ENCODE results near the gene TBC1D1. TPM values are rescaled to one million over a fixed set of nuclear protein-coding genes. Genes with fewer than 3 reads are reported as not detected.

The TBC1D1 gene
- total RNA-seq, 4 donors from 2014 or later: 206 to 258 (median 221) TPM

DNA sequence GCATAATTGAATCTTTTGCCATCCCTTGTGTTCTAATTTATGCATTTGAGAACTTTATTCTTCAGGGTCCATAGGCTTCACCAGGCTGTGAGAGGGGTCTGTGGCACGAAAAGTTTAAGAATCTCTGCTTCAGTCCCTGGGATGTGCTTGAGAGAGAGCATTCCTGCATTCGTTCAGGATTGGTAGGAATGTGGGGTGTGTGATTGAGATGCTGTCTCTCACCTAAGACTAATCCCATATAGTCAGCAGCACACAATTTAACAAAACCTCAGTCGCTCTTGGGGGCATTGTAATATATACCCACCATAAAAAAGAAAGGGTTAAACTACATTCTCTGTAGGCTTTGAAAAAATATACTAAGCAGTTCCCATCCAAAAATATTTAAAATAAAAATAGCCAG is 111.0 kb downstream of the TBC1D1 start:
- peaks cover 43 to 90% (median 72%) of the 10 kb centered on the region in 4 donors for H3K4me1 ChIP-seq
- no peaks in the 10 kb centered on the region for H3K27me3 ChIP-seq
- H3K9me3 ChIP-seq: no peaks in the 10 kb centered on the region
- no peak for DNase-seq (ENCODE audit: extremely low spot score)
- TF ChIP-seq POLR2AphosphoS5 (IDR thresholded peaks at IDR 0.05) (no peak), POLR2A (IDR thresholded peaks at IDR 0.05; ENCODE audit: low read depth) (no peak), EP300 (IDR thresholded peaks at IDR 0.05) (no peak)
- TF ChIP-seq, protein P1, sequence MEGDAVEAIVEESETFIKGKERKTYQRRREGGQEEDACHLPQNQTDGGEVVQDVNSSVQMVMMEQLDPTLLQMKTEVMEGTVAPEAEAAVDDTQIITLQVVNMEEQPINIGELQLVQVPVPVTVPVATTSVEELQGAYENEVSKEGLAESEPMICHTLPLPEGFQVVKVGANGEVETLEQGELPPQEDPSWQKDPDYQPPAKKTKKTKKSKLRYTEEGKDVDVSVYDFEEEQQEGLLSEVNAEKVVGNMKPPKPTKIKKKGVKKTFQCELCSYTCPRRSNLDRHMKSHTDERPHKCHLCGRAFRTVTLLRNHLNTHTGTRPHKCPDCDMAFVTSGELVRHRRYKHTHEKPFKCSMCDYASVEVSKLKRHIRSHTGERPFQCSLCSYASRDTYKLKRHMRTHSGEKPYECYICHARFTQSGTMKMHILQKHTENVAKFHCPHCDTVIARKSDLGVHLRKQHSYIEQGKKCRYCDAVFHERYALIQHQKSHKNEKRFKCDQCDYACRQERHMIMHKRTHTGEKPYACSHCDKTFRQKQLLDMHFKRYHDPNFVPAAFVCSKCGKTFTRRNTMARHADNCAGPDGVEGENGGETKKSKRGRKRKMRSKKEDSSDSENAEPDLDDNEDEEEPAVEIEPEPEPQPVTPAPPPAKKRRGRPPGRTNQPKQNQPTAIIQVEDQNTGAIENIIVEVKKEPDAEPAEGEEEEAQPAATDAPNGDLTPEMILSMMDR (IDR thresholded peaks at IDR 0.05): no peak
- WGBS: 79% methylated on average over 3 of the region's 3 CpGs
- H3K4me3 ChIP-seq: no peak overlapping the region
- H3K27ac ChIP-seq (replicated peaks in 1 of 4): no peak overlapping the region
- no peaks in the 10 kb centered on the region for H3K36me3 ChIP-seq
- intact Hi-C loops (cut with DNase I): no loop called here

DNA sequence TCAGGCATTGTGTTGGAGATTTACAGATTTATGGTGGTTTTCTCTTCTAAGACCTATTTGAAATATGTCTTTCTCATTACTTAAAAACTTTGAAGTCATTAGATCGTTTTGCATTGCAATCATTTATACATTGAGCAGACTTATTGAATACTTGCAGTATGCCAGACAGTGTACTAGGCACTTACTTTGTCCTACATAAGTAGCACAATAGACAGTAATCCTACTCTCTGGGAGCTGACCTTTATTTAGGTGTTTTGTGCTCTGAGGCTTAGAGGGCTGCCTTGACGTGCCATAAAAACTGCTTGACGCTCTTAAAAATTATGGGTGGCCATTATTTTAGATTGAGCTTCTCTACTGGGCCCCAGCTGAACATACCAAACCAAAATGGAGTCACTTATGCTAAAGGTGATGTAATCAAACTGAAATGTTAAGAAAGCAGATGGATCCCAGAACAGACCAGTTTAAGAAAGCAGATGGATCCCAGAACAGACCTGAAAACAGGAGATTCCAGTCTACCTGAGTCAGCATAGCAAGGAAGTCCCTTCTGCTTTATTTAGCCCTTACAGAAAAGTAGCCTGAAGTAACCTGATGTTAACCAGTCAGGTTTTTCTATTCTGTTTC is 111.7 kb downstream of the TBC1D1 start:
- Histone ChIP-seq H3K36me3 (no peaks in the 10 kb centered on the region), H3K4me1 (peaks cover 43 to 90% (median 72%) of the 10 kb centered on the region in 4 donors), H3K4me3 (no peak overlapping the region), H3K9me3 (no peaks in the 10 kb centered on the region), H3K27ac (replicated peaks in 1 of 4) (peak overlapping the region in 1 of 4 donors; percentile 5), H3K27me3 (no peaks in the 10 kb centered on the region)
- no peak for TF ChIP-seq POLR2A (IDR thresholded peaks at IDR 0.05; ENCODE audit: low read depth)
- no peak for TF ChIP-seq POLR2AphosphoS5 (IDR thresholded peaks at IDR 0.05)
- TF ChIP-seq, protein P1 (IDR thresholded peaks at IDR 0.05): no peak
- no peak for TF ChIP-seq EP300 (IDR thresholded peaks at IDR 0.05)
- 89% methylated on average over 3 of the region's 3 CpGs for WGBS
- DNase-seq (ENCODE audit: extremely low spot score): no peak
- intact Hi-C loops (cut with DNase I): no loop called here

DNA sequence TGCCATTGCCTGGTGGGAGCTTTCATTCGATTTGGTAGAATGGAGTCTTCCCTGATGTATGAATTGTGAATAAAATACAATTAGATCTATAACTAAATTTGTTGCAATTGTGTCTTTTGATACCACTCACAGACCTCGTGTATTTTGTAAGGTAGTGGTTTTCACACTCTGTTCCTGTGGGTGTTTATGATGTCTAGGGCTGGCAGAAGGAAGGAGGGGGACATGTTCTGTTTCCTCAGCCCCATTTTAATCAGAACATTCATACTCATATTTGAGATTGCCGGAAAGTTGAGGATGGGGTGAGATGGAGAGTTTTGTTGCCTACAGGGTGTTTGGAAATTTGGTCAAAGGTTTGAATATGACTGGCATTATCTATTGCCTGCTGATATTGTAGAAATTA is 112.2 kb downstream of the TBC1D1 start:
- Histone ChIP-seq H3K36me3 (no peaks in the 10 kb centered on the region), H3K4me1 (peaks cover 43 to 90% (median 71%) of the 10 kb centered on the region in 4 donors), H3K9me3 (no peaks in the 10 kb centered on the region), H3K27ac (replicated peaks in 1 of 4) (no peak overlapping the region), H3K4me3 (no peak overlapping the region), H3K27me3 (no peaks in the 10 kb centered on the region)
- DNase-seq (ENCODE audit: extremely low spot score): no peak
- 81% methylated on average over 3 of the region's 3 CpGs for WGBS
- TF ChIP-seq POLR2A (IDR thresholded peaks at IDR 0.05; ENCODE audit: low read depth) (no peak), EP300 (IDR thresholded peaks at IDR 0.05) (no peak), POLR2AphosphoS5 (IDR thresholded peaks at IDR 0.05) (no peak)
- TF ChIP-seq, protein P1 (IDR thresholded peaks at IDR 0.05): no peak
- intact Hi-C loops (cut with DNase I): no loop called here

DNA sequence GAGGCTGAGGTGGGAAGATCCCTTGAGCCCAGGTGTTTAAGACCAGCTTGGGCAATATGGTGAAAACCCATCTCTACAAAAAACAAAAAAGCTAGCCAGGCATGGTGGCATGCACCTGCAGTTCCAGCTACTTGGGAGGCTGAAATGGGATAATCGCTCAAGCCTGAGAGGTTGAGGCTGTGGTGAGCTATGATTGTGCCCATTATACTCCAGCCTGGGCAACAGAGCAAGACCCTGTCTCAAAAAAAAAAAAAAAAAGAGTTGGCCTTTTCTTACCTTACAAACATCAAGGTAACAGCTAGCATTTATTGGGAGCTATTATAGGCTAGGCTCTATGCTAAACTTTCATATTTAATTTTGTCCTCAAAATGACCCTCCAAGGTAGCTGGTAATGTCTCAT is 112.7 kb downstream of the TBC1D1 start:
- H3K27me3 ChIP-seq: no peaks in the 10 kb centered on the region
- 100% methylated on average over 1 of the region's 1 CpG for WGBS
- no peak for DNase-seq (ENCODE audit: extremely low spot score)
- no peaks in the 10 kb centered on the region for H3K9me3 ChIP-seq
- H3K27ac ChIP-seq (replicated peaks in 1 of 4): peak overlapping the region in 1 of 4 donors; percentile 34
- H3K36me3 ChIP-seq: no peaks in the 10 kb centered on the region
- H3K4me1 ChIP-seq: peaks cover 42 to 90% (median 71%) of the 10 kb centered on the region in 4 donors
- H3K4me3 ChIP-seq: no peak overlapping the region
- TF ChIP-seq, protein P1 (IDR thresholded peaks at IDR 0.05): no peak
- TF ChIP-seq POLR2A (IDR thresholded peaks at IDR 0.05; ENCODE audit: low read depth): no peak
- no peak for TF ChIP-seq EP300 (IDR thresholded peaks at IDR 0.05)
- TF ChIP-seq POLR2AphosphoS5 (IDR thresholded peaks at IDR 0.05): no peak
- intact Hi-C loops (cut with DNase I): no loop called here

DNA sequence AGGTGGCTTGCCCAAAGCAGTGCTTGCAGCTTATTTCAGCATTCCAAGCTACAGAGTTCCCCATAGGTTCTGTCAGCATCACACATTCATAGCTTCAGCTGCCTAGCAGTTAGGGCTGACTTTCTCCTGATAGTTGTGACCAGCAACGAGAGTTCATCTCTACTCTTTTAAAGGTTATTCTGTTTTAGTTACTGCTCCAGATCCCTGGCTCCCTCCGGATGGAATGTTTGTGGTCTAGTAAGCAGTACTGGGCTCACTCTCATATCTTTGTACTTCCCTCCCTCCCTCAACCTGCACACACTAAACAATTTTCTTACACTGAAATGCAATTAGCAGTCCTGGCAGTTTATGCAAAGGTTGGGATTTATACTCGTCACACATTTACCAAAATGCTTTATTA is 113.2 kb downstream of the TBC1D1 start:
- H3K36me3 ChIP-seq: no peaks in the 10 kb centered on the region
- H3K27ac ChIP-seq (replicated peaks in 1 of 4): peak overlapping the region in 2 of 4 donors; percentile 16 to 34
- intact Hi-C loops (cut with DNase I): no loop called here
- WGBS: 50% methylated on average over 3 of the region's 3 CpGs
- TF ChIP-seq POLR2AphosphoS5 (IDR thresholded peaks at IDR 0.05): no peak
- no peak for TF ChIP-seq POLR2A (IDR thresholded peaks at IDR 0.05; ENCODE audit: low read depth)
- TF ChIP-seq, protein P1 (IDR thresholded peaks at IDR 0.05): no peak
- no peak for TF ChIP-seq EP300 (IDR thresholded peaks at IDR 0.05)
- DNase-seq (ENCODE audit: extremely low spot score): no peak
- peaks cover 41 to 90% (median 71%) of the 10 kb centered on the region in 4 donors for H3K4me1 ChIP-seq
- H3K9me3 ChIP-seq: no peaks in the 10 kb centered on the region
- H3K27me3 ChIP-seq: no peaks in the 10 kb centered on the region
- H3K4me3 ChIP-seq: no peak overlapping the region

Measured in esophagus muscularis mucosa (tissue), 4 donors.